NCI-H510A (cell line): ENCODE measurements around the gene BTBD7.
"Not testable (repeated sequence)": the region's sequence is repeated elsewhere in the genome, so short reads cannot be mapped to it uniquely, and the experiment has no call there.

ENCODE experiments used
- DNase-seq: peaks from one replicate; lab custom pipeline; 2025; lab: John Stamatoyannopoulos, UW

The BTBD7 gene

DNA sequence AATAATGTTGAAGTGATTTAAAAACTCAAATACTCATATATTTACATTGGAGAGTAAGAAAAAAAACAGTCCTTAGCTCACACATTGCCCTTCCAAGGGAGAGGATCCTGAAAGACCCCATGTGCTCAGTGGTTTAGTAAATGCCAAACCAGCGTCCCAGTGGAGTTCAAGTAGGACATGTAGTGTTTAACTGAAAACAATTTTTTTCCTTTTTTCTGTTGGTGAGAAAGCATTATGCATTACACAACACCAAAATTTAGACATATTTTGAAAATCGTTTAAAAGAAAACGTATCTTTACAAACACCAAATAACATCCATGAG is 92.2 kb downstream of the BTBD7 start:
- no peak for DNase-seq

DNA sequence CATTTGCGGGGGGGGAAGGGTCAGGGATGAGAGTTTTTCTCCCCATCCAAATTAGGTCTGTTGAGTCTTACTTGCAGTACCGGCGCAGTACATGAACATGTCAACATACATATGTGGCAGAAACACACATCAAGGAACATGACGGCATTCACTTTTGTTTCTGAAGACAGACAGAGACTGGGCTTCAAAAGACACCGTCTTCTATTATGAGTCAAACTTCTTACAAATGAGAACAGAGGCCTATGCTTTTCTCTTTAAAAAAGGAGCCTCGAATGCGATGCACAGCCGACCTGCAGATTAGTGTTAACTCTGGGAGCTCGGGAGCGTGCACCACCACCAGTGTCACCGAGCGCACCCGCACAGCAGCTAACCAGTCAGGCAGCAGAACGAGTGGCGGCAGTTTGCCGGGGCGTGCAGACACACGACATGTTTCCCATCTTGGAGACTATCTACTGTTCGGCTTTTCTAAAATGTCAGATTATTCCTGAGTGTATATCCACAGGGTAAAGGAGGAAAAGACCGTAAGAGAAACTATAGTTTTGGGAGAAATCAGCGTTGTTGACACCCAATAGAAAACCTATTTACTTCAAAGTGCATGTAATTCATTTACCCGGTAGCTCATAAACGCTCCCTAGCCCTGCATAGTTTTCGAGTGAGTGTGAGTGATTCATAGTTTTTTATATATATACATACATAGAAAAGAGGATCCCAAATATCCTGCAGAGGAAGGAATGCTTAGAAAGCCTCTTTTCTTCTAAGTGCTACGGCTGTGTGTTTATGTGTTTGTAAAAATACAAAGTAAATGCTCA is 92.8 kb downstream of the BTBD7 start:
- no peak for DNase-seq

DNA sequence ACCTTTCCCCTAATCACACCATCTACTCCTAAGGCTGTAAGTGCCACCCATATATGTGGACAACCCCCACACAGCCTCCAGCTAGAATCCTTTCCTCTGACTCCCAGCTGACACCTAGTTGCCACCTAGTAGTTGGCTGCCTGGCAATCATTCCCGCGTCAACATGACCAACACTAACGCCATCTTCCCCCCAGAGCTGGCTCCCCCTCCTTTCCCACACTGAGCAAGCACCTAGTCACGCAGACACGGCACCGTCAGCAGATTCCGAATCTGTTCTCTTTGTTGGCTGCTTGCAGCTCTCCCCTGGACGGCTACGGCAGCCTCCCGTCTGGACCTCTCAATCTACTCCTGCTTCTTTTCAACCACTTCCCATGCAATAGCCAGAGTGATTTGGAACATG is 98.0 kb downstream of the BTBD7 start:
- no peak for DNase-seq

DNA sequence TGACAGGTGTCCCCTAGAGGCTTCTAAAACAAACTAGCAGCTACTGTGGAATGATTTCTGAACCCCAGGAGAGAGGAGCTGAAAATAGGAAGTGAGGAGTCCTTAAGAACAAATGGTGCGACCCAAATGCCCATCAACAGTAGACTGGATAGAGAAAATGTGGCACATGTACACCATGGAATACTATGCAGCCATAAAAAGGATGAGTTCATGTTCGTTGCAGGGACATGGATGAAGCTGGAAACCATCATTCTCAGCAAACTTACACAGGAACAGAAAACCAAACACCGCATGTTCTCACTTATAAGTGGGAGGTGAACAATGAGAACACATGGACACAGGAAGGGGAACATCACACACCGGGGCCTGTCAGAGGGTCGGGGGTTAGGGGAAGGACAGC is 99.8 kb downstream of the BTBD7 start:
- DNase-seq = not testable (repeated sequence)

DNA sequence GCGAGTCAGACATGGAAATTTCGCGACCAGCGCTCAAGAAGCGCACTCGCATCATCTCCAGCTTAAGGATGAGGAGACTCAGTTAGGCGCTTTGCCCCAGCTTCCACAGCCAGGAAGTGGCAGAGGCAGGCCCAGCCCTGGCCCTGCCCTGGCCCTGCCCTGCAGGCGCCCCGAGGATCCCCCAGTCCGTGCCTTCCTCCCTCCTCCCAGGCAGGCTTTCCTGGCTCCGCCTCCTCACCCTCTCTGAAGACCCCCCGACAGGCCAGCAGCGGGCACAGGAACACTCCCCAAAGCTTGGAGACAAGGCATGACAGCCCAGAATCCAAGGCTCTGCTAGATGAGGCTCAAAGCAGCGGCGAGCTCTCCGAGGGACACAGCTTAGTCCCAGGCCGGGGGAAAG is 100.7 kb downstream of the BTBD7 start:
- DNase-seq = no peak

DNA sequence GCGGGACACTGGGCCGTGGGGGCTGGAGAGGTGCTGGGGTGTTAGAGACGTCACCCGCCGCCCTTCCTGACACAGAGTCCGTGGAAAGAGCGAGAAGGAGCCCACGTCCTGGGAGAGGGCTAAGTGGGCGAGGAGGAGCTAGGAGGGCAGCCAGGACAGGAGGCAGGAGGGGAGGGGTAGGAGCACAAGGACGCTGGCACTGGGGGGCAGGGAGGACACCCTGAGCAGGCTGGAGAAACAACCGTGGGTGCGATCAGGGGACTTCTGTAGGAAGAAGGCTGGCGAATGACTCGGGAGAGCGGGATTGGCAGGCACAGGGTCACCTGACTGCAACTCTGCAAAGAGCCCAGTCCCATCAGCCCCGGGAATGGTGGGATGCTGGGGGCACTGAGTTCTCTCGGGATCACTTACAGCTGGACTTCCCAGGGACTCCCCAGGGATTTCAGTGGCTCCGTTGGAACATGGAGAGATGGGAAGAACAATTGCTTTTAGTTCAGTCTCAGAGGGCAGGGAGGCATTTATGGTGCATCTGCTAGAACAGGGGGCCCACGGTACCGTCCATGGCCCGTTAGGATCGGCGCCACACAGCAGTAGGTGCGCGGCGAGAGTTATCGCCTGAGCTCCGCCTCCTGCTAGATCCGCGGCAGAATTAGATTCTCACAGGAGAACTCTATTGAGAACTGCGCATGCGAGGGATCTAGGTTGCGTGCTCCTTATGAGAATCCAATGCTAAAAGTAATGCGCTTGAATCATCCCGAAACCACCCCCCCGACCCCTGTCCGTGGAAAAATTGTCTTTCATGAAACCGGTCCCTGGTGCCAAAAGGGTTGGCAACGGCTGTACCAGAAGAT is 101.5 kb downstream of the BTBD7 start:
- DNase-seq = peak; percentile 28

DNA sequence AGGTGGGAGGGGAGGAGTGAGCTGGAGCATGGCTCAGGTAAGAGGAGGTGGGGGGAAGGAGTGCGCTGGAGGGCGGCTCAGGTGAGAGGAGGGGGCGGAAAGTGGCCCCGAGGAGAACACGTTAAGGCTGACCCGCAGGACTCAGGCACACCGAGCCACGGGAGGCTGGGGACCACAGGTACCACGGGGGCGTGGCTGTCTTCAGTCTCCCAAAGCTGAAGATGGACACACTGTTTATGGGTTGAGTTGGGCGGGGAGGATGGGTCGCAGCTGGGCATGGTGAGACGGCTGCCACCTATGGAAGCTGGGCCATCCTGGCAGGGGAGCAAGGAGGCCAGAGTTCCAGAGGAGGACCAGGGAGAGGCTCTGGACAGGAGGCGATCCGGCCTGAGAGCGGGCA is 102.3 kb downstream of the BTBD7 start:
- no peak for DNase-seq

DNA sequence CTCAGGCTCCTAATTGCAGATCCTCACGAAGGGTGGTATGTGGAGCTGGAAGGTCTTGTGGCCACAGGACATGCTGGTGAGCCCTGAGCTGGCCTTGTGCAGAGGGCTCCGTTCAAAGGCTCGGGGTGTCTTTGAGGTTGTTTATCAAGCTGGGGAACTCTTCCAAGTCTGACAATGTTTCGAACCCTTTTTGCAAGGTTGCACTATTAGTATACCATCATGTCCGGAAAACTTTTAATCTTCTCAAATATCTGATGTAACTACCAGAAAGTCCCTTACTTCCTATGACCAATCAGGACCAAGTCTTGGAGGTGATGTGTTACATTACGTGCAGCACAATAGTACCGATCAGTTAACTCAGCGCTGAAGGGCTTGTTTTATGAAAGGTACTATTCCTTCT is 104.3 kb downstream of the BTBD7 start:
- DNase-seq = no peak

DNA sequence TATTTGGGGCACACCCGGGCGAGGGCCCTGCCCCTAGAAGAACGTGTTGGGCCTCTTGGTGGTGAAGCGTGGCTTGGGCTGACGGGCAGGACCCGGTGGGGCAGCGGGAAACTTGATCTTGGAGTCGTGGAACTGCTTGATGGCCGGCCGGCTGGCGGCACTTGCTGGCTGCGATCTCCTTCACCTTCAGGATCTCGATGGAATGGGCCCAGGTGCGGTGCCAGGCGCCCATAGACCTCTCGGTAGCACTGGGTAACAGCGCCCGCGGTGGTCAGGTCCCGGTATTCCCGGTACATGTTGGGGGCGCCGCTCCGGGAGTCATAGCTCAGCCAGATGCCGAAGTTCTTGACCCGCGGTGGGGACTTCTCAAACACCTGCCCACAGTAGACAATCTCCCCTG is 109.3 kb downstream of the BTBD7 start:
- DNase-seq = no peak

DNA sequence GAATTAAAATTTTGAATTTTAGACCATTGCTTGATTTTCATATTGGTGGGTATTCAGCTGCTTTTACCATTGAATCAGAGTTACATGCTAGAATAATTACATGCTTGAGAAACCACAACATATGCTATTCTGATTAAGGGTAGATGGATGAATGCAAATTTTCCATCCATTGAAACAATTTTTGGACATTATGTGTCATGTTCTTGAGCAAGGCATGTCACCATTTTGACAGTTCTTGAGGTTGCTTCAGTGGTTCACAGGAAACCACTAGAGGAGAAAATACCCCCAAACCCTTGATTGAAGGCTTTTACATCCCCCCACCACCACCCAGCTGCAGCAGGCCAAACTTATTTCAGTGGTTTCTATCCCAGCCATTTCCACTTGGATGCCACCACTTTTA is 112.3 kb downstream of the BTBD7 start:
- DNase-seq = no peak

DNA sequence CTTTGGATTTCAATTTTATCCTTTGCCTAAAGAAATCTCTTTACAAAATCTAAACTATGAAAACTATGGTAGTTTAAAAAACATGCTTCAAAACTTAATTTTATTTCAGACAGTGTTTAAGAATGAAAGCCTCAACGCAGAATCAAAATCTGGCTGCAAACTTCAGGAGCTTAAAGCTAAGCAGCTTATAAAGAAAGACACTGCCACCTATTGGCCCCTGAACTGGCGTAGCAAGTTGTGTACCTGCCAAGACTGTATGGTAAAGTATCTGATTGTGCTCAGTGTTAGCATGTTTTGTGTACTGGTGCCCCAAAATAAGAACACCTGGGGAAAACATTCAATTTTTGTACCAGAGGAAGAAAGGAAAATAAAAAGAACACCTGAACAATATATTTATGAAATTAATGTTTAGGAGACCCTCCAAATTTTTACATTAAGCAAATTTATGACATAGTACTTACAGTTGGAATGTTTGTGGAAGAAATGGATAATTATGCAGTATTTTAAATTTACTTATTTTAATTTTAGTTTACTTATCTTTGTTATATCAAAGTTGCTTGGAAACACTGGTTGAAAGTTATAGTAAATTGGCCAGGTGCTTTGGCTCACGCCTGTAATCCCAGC is 113.6 kb downstream of the BTBD7 start:
- DNase-seq = no peak

DNA sequence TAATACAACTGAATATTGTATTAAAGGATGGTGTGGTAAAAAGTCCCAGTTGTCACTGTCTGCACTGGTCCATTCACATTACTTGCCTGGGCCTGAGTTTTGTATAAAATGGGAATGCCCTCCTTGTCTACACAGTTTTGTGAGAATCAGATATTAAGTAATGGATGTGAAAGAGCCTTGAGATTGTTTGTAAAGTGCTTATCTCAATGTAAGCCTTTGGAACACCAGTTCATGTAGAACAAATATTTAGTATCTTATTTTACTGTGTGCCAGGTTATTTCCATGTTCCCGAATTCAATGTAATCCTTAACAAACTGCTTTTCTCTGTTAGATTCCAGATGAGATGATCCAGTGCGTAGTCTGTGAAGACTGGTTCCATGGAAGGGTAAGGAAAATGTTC is 118.2 kb downstream of the BTBD7 start:
- no peak for DNase-seq

DNA sequence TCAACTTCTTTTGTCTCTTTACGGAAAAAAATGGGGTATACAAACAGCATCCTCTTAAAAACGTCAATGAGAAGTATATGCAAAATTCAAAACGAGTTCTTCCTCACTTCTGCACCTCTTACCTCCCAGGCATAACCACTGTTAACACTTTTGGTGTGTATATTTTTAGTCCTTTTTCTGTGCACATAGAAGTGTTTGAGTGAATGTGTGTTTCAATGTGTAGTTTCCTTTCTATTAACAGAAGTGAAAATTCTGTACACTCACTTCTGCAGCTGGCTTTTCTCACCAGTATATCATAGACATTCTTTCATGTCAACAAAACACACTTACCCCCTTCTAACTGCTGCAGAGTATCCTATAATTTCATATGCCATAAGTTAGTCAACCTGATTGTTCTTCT is 120.4 kb downstream of the BTBD7 start:
- no peak for DNase-seq

DNA sequence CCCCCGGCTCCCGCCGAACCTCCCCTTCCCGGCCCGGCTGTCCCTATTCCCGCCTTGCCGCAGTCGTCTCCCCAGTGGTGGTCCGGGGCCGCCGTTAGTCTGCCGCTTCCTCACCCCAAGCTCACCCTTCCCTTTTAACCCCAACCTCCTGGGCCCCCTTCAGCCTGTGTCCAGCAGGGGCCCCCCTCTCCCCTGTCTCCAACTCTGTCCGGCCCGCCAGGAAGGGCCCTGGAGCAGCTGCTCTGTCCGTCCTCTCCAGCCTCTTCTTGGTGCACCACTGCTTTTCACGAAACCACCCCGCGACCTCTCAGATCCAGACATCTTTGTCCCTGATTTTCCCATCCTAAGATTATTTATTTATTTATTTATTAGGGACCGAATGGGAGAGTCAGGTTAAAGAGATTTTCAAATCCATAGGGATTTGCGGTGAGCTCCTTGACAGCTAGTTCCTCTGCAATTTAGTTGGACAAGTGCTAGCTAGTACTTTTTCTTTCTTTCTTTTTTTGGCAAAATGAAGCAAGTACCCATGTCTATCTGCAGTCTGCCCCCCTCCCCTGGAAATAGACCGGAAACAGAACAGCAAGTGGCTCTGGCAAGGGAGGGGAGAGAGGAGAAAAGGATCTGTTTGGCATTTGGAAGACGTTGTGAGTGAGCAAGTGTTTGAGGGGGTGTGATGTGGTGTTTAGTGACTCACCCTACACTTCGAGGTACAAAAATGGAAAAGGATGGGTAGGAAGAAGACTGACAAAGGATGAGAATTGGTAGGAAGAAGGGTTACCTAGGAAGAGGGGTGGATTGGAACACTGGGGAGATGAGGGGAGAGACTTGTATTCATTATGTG is 125.1 kb downstream of the BTBD7 start:
- DNase-seq = no peak

DNA sequence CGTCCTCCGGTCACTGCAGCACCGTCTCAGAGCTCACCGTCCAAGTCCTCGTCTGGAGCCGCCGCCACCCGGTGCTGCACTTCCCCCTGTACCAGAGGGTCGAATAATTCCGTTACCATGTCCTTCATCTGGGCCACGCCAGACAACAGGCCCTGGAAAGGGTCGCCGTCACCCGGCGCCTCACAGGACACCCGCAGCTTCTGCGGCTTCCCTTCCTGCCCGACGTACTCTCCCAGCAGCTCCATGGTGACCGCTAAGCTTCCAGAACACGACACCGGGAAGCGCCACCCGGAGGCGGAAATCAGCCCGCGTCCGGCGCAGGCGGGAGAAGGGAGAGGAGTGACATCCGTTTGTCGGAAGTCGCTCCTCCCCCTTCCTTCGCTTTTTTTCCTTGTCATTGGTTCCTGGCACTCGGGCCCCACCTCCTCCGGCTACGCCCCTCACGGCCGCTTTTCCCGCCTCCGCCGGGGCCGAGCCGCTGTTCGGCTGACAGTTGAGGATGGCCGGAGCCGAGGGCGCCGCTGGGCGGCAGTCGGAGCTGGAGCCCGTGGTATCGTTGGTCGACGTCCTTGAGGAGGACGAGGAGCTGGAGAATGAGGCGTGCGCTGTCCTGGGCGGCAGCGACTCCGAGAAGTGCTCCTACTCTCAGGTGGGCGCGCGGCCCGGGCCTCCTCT is 125.9 kb downstream of the BTBD7 start, which contains the start of the genes GON7 and UBR7:
GON7 (minus strand) TSS at position 273 of the 675 bp plus-strand sequence; CDS start at position 245, 28 bp downstream.
UBR7 (plus strand) TSS at position 464 of the 675 bp plus-strand sequence; CDS start at position 500, 36 bp downstream.
- peak; percentile 93 for DNase-seq

DNA sequence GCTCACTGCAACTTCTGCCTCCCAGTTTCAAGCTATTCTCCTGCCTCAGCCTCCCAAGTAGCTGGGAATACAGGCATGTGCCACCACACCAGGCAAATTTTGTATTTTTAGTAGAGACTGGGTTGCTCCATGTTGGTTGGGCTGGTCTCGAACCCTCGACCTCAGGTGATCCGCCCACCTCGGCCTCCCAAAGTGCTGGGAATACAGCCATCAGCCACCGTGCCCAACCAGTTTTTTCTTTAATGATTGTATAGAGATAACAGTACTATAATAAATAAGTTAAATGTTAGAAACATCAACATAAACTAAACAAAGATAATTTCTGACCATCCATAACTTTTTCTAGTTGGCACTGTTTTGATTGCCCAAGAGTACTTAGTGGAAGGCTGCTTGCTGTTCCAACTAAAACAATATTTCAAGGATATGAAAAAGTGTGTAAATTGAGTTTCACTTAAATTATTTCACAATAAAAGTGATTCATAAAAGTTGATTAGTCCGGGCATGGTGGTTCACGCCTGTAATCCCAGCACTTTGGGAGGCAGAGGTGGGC is 131.6 kb downstream of the BTBD7 start:
- no peak for DNase-seq

DNA sequence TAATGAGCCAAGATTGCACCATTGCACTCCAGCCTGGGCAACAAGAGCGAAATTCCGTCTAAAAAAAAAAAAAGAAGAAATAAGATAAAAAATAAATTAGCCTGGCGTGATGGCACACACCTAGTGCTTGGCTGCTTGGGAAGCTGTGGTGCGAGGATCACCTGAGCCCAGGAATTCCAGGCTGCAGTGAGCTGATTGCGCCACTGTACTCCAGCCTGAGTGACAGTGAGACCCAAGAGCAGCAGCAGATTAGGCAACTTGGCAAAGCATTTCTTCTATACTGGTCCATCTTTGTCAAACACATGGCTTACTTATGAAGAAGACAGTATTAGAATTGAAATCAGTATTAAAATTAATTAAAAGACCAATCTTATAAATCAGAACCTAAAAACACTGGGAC is 132.3 kb downstream of the BTBD7 start:
- no peak for DNase-seq

DNA sequence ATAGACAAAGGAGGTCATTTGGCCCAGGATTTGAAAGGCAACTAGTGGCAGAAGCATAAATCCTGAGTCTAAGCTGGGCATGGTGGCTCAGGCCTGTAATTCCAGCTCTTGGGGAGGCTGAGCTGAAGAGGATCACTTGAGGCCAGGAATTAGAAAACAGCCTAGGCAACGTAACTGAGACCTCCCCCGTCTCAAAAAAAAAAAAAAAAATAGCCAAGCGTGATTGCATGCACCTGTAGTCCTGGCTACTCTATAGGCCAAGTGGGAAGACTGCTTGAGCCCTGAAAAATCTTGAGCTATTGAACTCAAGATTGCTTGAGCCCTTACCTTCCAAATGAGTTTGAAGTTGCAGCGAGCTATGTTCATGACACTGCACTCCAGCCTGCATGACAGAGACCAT is 133.8 kb downstream of the BTBD7 start:
- no peak for DNase-seq

DNA sequence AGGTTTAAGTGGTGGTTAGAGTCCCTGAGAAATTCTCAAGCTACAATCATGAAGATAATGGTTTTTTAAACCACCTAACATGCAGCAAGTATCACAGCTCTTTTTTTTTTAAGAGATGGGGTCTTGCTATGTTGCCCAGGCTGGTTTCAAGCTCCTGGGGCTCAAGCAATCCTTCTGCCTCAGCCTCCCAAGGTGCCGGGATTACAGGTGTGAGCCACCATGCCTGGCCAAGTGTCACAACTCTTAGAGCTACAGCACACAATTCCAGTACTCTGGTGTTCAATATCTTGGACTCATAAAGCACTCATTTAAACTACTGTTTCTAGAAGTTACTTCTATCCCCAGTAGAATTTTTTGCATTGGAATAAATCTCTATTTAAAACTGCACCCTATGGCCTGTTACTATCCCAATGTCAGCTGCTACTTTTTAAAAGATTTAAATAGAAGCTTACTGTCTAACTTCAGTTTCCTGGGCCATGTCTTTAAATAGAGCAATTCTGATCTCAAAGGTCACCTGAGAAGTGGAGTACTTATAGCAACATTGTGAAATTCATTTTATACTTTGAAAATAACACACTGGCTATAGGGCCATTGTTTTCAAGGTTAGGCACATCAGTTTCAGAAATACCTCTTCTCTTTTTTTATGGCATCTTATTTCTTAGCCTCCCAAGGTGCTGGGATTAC is 137.4 kb downstream of the BTBD7 start:
- no peak for DNase-seq
